ENCODE measurements around the gene IRF2. TPM values are rescaled to one million over a fixed set of nuclear protein-coding genes. Genes with fewer than 3 reads are reported as not detected.

Gene IRF2
- total RNA-seq, 4 donors from 2014 or later: 27.9 to 38.7 (median 29.9) TPM

GRCh38 chr4:184461711-184462441, 12.5 kb downstream of the IRF2 start:
- Histone ChIP-seq H3K27ac (no peak overlapping the region), H3K9me3 (no peaks in the 10 kb centered on the region), H3K4me3 (no peak overlapping the region), H3K4me1 (peaks cover 25% of the 10 kb centered on the region), H3K27me3 (no peaks in the 10 kb centered on the region), H3K36me3 (no peaks in the 10 kb centered on the region)
- WGBS: 75% methylated on average over 7 of the region's 7 CpGs
- no peak for DNase-seq (ENCODE audit: low spot score in 2 of 2)
- TF ChIP-seq POLR2A (IDR thresholded peaks at IDR 0.05): no peak
- TF ChIP-seq EP300 (IDR thresholded peaks at IDR 0.05): no peak
- TF ChIP-seq CTCF (IDR thresholded peaks at IDR 0.05): no peak
- TF ChIP-seq POLR2AphosphoS5 (IDR thresholded peaks at IDR 0.05): no peak

GRCh38 chr4:184460499-184461285, 13.7 kb downstream of the IRF2 start:
- Histone ChIP-seq H3K9me3 (no peaks in the 10 kb centered on the region), H3K27ac (no peak overlapping the region), H3K27me3 (no peaks in the 10 kb centered on the region), H3K4me1 (peaks cover 25% of the 10 kb centered on the region), H3K4me3 (no peak overlapping the region), H3K36me3 (no peaks in the 10 kb centered on the region)
- no peak for TF ChIP-seq POLR2A (IDR thresholded peaks at IDR 0.05)
- no peak for TF ChIP-seq POLR2AphosphoS5 (IDR thresholded peaks at IDR 0.05)
- TF ChIP-seq EP300 (IDR thresholded peaks at IDR 0.05): no peak
- TF ChIP-seq CTCF (IDR thresholded peaks at IDR 0.05): no peak
- DNase-seq (ENCODE audit: low spot score in 2 of 2): no peak
- WGBS: 74% methylated on average over 13 of the region's 13 CpGs

- no peak for DNase-seq (ENCODE audit: low spot score in 2 of 2)
- Histone ChIP-seq H3K27me3 (no peaks in the 10 kb centered on the region), H3K4me1 (peaks cover 27% of the 10 kb centered on the region), H3K4me3 (no peak overlapping the region), H3K36me3 (no peaks in the 10 kb centered on the region), H3K9me3 (no peaks in the 10 kb centered on the region), H3K27ac (no peak overlapping the region)
- 87% methylated on average over 3 of the region's 3 CpGs for WGBS
- TF ChIP-seq POLR2A (IDR thresholded peaks at IDR 0.05) (no peak), CTCF (IDR thresholded peaks at IDR 0.05) (no peak), POLR2AphosphoS5 (IDR thresholded peaks at IDR 0.05) (no peak), EP300 (IDR thresholded peaks at IDR 0.05) (no peak)
Measured at GRCh38 chr4:184459413-184459812, 14.9 kb downstream of the IRF2 start.

GRCh38 chr4:184457535-184458249, 16.7 kb downstream of the IRF2 start:
- Histone ChIP-seq H3K9me3 (no peaks in the 10 kb centered on the region), H3K27me3 (no peaks in the 10 kb centered on the region), H3K36me3 (no peaks in the 10 kb centered on the region), H3K27ac (no peak overlapping the region), H3K4me3 (no peak overlapping the region), H3K4me1 (peaks cover 44% of the 10 kb centered on the region)
- no peak for TF ChIP-seq POLR2A (IDR thresholded peaks at IDR 0.05)
- TF ChIP-seq EP300 (IDR thresholded peaks at IDR 0.05): no peak
- TF ChIP-seq CTCF (IDR thresholded peaks at IDR 0.05): no peak
- TF ChIP-seq POLR2AphosphoS5 (IDR thresholded peaks at IDR 0.05): no peak
- WGBS: 62% methylated on average over 11 of the region's 11 CpGs
- no peak for DNase-seq (ENCODE audit: low spot score in 2 of 2)

GRCh38 chr4:184456337-184456736, 18.0 kb downstream of the IRF2 start:
- Histone ChIP-seq H3K27me3 (no peaks in the 10 kb centered on the region), H3K4me1 (peaks cover 50% of the 10 kb centered on the region), H3K36me3 (no peaks in the 10 kb centered on the region), H3K9me3 (no peaks in the 10 kb centered on the region), H3K27ac (no peak overlapping the region), H3K4me3 (no peak overlapping the region)
- 96% methylated on average over 26 of the region's 26 CpGs for WGBS
- no peak for DNase-seq (ENCODE audit: low spot score in 2 of 2)
- no peak for TF ChIP-seq POLR2AphosphoS5 (IDR thresholded peaks at IDR 0.05)
- no peak for TF ChIP-seq POLR2A (IDR thresholded peaks at IDR 0.05)
- no peak for TF ChIP-seq CTCF (IDR thresholded peaks at IDR 0.05)
- no peak for TF ChIP-seq EP300 (IDR thresholded peaks at IDR 0.05)

Data from suprapubic skin (tissue), 4 donors.